GM18499 (cell line): Measurements from ENCODE around the gene DESI2.
"Not testable (repeated sequence)": the region's sequence is repeated elsewhere in the genome, so short reads cannot be mapped to it uniquely, and the experiment has no call there.

ENCODE experiments used
- ATAC-seq: cut with Tn5 transposase; IDR thresholded peaks from one replicate; pipeline ENCODE4 v1.9.1; 2021; ENCODE audit warnings: moderate number of reproducible peaks; ENCODE audit not compliant: insufficient read depth, unreplicated experiment

DESI2 gene

GRCh38 chr1:244702620-244703019, 49.7 kb downstream of the DESI2 start:
- ATAC-seq, result no peak

DNA sequence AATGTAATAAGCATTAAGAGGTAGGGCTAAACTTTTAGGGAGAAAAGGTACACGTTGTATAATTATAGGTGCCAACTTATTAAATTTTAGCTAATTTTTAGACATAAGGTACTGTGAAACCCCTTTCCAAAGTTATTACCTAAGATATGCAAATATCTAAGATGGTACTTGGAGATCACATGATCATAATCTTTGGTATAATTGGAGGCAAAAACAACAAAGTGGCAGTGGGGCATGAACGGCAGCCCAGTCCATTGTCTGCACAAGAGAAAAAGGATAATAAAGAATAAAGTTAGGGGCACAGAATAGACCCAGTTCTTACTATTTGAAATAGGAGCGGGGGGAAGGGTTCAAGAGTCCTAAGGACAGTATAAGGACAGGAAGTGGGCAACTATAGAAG, 51.2 kb downstream of the DESI2 start:
- ATAC-seq, result no peak

DNA sequence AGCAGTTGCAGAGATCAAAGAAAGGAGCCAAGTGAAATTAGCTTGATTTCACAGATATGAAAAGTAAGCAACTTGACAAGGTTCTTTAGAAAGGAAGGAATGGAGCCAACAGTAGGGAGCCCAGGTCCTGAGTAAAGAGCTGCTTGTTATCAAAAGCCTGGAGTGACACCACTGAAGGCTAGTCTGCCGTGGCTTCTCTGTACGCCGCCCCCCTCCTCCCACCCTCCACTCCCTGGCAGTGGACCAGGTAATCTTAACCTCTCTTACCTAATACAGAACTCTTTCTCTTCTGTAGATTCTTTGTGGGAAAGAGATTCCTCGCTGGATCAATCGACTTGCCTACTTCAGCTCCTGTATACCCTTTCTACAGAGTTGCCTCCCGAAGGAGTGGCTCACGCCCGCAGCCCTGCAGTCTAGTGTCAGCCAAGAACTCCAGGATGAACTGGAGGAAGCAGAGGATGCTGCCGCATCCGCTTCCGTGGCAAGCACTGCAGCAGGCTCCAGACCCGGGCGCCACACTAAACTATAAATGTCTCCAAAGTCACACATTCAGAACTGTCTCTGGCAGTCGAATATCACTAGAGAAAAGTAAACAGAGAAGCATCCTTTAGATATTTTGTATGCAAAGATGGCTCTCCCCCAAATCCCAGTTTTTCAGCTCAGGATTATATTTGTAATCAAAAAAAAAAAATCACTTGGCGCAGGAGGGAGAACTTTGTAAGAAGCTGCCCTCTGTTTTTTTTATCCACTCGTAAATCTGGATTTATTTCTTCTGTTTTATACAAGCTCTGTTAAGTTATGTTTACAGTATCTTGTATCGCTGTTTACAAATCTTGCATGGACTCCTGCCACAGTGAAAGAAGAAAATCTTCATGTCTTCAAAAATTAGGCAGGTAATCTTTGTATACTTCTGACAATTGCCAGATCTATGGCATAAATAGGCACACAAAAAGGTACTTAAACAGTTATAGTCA, 52.6 kb downstream of the DESI2 start:
- ATAC-seq, result no peak

DNA sequence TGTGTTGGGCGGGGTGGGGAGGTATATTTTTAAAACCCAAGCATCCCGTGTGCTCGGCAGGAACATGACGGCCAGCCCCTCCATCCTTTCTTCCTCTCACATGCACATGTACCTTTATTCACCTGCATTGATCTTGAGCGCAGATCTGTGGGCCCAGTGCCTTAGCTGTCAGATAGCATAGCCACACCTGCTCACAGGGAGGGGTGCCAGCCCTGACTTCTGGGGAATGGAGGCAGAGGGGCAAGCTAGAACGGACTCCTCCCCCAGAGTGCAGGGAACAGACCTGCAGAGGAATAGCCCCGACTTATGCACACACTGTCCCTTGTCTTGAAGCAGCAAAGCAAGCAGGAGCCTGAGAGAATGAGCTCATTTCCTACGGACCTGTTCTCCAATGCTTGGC, 56.1 kb downstream of the DESI2 start:
- ATAC-seq, result no peak

DNA sequence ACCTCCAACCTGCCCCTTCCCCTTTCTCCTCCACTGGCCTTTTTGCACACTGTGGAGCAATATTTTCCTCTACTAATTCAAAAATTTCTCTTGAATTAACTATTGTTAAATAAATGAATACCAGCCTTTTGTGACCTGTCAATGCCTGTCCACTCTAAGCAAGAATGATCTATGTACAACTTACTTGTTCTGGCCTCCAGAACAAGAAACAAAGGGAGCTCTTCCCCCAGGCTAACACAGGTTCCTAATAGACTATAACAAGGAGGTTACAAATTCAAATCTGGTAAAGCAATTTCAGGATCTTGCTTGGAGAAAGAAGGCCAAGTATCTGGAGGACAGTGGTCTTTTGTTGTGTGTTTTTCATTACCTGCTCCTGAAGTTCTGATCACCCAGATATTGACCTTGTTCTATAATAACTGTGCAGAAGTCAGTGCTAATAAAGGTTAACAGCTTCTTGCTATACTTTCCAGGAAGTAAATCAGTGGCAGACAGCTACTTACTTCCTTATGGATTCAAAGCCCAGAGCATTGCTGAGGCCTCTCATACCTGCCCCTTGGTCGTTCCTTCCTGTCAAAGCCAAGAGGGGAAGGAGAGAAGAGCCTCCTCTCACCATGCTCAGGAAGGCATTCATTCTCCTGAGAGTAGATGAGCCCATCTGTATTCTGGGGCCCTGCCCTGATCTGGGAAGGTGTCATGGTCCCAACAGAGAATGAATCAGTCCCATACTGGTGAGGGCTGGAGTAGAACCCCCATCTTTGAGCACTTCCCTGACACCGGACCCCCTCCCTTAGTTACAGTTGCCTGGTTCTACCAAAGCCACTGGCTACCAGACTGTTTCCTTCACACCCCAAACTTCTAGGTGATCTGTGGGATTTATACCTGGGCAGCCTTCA, 56.8 kb downstream of the DESI2 start:
- ATAC-seq, result no peak

GRCh38 chr1:244710474-244711062, 57.6 kb downstream of the DESI2 start:
- ATAC-seq, result no peak

DNA sequence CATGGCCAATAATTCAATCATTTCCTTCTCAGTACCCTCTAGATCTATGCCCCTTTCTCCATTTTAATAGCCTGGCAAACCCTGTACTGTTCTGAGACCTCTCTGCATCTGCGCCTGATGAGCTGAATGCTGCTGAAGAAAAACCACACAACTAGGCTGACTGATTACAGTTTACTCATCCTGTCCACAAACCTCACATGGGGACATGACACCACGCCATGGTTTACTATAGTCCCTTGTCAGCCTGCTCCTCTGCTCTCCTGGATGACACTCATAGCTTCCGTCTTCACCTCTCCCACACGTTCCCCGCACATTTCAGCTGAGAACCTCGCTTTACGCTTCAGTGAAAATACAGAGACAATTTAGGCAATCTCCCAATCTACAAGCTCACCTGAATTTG, 59.7 kb downstream of the DESI2 start:
- no peak for ATAC-seq

- ATAC-seq, result no peak
Observed at GRCh38 chr1:244713332-244713731, 60.4 kb downstream of the DESI2 start.

GRCh38 chr1:244727871-244728474, 75.0 kb downstream of the DESI2 start:
- no peak for ATAC-seq

DNA sequence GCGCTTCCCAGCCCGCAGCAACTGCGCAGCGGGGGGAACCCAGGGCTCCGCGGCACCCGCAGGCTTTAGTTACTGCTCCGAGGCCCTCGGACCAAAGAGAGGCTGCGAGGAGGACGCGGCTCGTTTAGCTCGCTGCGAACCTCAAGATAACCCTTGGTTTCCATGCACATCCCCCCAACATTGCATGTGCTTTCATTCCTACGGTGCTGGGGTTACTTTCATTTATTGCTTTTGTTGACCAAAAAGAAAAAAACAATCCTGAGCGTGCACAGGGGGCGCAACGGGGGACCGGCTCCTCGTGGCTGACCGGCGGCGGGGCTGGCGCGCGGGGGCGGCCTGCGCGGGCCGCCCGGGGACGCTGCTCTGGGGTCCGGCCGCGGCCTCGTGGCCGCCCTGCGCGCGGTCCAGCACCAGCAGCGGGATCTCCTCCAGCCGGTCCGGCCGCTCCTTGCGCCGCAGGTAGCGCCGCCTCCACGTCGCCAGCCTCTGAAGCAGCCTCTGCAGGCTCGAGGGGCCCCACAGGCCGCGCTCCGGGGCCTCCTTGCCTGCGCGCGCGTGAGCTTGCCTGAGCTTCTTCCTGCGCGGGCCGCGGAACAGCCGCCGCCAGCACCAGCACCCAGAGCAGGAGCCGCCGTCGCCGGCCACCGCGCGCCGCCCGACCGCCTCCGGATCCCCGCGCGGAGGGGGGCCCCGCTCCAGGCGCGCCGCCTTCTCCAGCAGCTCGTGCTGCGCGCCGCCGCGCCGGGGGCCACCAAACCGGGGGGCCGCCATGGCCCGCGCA, 77.4 kb downstream of the DESI2 start:
- no peak for ATAC-seq

DNA sequence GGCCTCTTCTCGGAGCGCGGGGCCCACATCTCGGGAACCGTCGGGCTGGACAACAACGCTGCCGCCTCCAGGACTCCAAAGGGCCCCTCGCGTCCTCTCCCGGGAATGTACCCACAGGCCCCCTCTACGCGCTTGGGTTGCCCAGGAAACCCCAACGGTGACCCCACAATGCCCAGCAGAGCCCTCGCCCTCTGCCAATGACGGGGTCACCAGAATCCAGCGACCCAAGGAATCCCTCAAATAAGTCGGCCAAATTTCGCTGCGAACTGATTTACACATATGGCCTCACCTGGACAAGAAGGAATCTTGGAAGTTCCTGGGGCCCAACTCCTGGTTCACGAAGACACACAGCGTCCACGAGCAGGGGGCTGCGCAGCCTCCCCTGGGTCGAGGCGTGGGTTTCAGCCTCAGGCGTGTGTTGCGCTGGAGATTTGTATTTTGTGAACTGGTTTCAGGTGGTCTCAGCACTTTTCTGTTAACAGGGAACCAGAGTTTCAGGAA, 78.1 kb downstream of the DESI2 start:
- no peak for ATAC-seq

GRCh38 chr1:244731651-244732050, 78.7 kb downstream of the DESI2 start:
- ATAC-seq, result no peak

DNA sequence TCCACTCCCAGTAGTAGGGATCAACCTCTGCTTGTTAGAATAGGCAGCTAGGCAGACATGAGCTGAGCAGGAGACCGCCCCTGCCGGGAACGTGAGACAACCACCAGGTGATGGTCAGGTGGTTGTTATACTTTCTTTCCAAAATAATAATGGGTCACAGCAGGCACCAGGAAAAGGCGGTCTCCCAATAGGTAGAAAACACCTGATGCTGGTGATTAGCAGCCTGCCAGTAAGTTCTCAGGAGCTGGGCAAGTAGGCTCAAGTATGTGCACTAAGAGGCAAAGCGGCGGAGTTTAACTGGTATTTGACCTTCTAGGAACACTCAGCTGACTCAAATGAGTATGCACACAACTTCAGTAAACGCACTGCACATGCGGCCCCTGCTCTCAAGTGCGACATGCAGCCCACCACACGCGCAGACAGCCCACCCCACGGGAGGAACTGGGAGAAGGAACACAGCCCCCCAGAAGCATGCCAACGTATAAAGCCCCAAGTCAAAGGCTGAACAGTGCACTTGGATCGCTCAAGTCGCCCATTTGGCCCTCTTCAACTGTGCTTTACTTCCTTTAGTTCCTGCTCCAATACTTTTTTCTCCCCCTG, 80.0 kb downstream of the DESI2 start:
- ATAC-seq, result no peak

DNA sequence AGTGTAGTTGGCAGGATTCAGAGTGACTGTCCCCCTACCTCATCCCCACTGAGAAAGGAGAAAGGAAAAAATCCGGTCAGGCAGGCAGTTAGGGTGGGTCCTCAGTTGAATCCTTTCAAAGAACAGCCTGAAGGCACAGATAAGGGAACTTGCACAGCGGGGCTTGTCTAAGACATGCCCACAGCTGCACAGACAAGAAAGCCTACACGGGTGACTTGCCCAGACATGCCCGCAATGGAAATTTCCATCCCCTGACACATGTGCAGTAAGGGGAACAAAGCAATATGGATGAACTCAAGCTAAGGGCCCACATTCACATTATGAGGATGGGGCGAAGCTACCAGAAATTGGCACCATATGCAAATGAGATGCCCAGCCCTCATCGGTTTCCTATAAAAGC, 82.5 kb downstream of the DESI2 start:
- no peak for ATAC-seq

DNA sequence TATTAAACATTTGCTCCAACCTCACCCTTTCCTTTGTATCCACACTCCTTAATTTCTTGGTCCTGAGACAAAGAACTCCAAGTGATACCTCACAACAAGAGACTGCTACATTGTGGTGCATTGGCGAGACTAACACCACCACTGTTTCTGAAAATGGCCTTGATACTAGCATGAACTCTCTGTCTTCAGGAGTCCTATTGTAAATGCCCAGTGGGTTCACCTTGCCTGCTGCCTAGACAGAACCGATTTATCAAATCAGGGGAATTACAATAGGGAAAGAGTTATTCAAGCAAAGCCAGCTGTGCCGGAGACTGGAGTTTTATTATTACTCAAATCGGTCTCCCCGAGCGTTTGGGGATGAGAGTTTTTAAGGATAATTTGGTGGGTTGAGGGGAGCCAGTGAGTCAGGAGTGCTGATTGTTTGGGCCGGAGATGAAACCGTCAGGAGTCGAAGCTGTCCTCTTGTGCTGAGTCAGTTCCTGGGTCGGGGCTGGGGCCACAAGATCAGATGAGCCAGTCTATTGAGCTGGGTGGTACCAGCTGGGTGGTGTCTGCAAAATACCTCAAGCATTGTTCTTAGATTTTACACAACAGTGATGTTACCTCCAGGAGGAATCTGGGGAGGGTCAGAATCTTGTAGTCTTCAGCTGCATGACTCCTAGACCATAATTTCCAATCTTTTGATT, 83.1 kb downstream of the DESI2 start:
- ATAC-seq, result no peak

DNA sequence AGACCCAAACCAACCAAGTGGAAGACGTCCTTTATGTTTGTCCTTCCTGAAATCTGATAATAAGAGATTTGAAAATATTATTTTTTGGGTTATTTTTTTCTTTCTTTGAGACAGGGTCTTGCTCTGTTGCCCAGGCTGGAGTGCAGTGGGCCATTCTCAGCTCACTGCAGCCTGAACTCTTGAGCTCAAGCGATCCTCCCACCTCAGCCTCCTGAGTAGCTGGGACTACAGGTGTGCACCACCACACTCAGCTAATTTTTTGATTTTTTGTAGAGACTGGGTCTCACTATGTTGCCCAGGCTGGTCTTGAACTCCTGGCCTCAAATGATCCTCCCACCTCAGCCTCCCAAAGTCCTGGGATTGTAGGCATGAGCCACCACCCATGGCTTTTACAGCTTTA, 86.2 kb downstream of the DESI2 start:
- not testable (repeated sequence) for ATAC-seq

GRCh38 chr1:244740027-244740617, 87.2 kb downstream of the DESI2 start:
- not testable (repeated sequence) for ATAC-seq

DNA sequence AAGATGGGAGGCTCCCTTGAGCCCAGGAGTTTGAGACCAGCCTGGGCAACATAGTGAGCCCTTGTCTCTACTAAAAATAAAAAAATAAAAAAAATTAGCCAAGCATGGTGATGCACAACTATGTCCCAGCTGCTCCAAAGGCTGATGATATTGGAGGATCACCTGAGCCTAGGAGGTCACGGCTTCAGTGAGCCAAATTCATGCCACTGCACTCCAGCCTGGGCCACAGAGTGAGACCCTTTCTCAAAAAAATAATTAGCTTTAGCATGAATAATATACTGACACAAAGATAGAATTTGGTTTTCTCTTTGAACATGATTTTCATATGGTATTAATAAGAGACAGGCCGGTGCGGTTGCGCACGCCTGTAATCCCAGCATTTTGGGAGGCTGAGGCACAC, 88.8 kb downstream of the DESI2 start:
- ATAC-seq, result no peak
